ENCODE measurements around the gene CHST15.
A peak's percentile ranks its signal among the peaks of the same experiment; 100 is the strongest.

Gene CHST15

GRCh38 chr10:123970927-123971286 is 122.5 kb downstream of the CHST15 start:
- no peak overlapping the region for H3K4me3 Mint-ChIP-seq
- H3K27me3 Mint-ChIP-seq (ENCODE audit: low read depth, poor library complexity), result peaks cover 89% of the 10 kb centered on the region
- H3K4me1 Mint-ChIP-seq, result peaks cover 9% of the 10 kb centered on the region
- H3K27ac Mint-ChIP-seq, result no peak overlapping the region
- no peak for DNase-seq
- no peaks in the 10 kb centered on the region for H3K36me3 Mint-ChIP-seq (ENCODE audit: low read depth)
- no peak for TF ChIP-seq CTCF (IDR thresholded peaks at IDR 0.05)
- H3K9me3 Mint-ChIP-seq, result peaks cover 16% of the 10 kb centered on the region

DNA sequence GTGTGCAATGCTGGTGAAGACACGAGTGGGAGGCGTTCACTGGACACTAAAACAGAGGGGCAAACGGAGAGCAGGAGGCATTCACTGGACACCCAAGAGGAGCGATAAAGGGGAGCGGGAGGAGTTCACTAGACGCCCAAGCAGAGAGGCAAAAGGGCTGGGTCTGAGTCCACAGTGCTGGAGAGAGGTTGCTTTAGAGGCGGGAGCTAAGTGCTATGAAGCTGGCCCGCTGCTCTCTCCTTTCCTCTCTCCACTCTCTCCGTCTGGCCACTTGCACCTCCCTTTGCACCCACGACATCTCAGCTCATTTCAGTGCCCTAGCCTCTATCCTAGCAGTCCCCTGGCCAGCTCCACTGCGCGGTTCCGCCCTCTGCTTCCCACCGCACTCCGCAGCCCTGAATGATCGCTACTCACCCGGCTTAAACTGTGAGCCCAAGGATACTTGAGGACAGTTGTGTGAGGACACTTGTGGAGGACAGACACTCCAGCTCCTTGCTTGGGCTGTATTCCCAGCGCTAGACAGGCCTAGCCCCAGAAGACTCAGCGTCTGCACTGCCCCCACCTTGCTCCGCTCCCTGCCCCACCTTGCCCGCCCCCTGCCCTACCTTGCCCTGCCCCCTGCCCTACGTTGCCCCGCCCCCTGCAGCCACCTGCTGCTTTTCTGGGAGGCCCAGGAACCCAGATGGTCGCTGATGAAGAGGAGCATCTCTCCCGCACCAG is 123.0 kb downstream of the CHST15 start:
- Mint-ChIP-seq H3K36me3 (ENCODE audit: low read depth) (no peaks in the 10 kb centered on the region), H3K4me1 (peaks cover 9% of the 10 kb centered on the region), H3K27ac (no peak overlapping the region), H3K4me3 (no peak overlapping the region), H3K9me3 (peaks cover 16% of the 10 kb centered on the region), H3K27me3 (ENCODE audit: low read depth, poor library complexity) (peaks cover 89% of the 10 kb centered on the region)
- peak; percentile 24 for DNase-seq
- TF ChIP-seq CTCF (IDR thresholded peaks at IDR 0.05), result no peak

DNA sequence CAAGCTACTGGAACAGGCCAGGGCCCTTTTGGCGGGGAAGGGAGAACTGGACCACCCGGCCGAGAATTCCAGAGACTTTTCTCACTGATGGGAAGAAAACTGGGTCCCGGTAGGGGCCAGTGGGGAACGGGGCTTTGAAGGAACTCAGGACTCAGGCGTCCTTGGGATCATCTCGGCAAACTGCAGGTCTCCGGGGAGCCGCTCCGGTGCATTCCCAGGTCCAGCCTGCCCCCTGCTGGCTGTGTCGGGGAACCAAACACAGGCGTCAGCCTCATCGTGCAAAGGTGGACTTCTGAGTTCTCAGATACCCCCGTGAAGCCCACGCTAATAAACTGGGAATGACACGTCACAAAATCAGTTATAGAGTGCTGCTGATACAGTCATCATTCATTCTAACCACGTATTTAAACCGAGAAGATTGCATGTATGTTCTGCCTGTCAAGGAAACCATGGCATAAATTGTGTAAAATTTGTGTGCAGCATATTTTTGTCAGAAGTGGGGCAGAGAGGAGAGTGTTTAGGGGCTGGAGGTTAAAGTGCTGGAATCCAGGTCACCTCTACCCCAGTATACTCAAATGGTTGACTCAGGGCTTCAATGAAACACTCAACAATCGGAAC is 125.7 kb downstream of the CHST15 start:
- DNase-seq, result peak; percentile 90
- Mint-ChIP-seq H3K4me1 (peaks cover 16% of the 10 kb centered on the region), H3K9me3 (no peaks in the 10 kb centered on the region), H3K36me3 (ENCODE audit: low read depth) (no peaks in the 10 kb centered on the region), H3K27ac (no peak overlapping the region), H3K27me3 (ENCODE audit: low read depth, poor library complexity) (peaks cover 77% of the 10 kb centered on the region), H3K4me3 (no peak overlapping the region)
- TF ChIP-seq CTCF (IDR thresholded peaks at IDR 0.05), result peak; percentile 96

DNA sequence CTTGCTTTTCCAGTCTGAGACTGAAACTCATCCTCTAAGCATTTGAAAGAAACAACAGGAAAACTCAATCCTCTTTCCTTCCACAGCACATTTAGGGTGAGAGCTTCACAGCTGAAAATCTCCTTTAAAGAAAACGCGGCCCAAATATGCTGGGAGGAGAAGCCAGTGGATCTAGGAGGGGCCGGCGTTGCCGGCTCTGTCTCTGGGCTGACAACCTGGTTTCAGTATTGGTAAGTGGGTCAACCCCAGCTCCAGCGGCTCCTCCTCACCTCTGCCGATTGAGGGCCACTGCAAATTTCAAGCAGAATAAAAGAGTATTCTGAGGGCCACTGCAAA is 126.5 kb downstream of the CHST15 start:
- H3K27me3 Mint-ChIP-seq (ENCODE audit: low read depth, poor library complexity), result peaks cover 76% of the 10 kb centered on the region
- H3K9me3 Mint-ChIP-seq, result peaks cover under 1% of the 10 kb centered on the region
- TF ChIP-seq CTCF (IDR thresholded peaks at IDR 0.05), result no peak
- H3K36me3 Mint-ChIP-seq (ENCODE audit: low read depth), result no peaks in the 10 kb centered on the region
- H3K4me1 Mint-ChIP-seq, result peaks cover 16% of the 10 kb centered on the region
- no peak for DNase-seq
- H3K27ac Mint-ChIP-seq, result no peak overlapping the region
- no peak overlapping the region for H3K4me3 Mint-ChIP-seq

DNA sequence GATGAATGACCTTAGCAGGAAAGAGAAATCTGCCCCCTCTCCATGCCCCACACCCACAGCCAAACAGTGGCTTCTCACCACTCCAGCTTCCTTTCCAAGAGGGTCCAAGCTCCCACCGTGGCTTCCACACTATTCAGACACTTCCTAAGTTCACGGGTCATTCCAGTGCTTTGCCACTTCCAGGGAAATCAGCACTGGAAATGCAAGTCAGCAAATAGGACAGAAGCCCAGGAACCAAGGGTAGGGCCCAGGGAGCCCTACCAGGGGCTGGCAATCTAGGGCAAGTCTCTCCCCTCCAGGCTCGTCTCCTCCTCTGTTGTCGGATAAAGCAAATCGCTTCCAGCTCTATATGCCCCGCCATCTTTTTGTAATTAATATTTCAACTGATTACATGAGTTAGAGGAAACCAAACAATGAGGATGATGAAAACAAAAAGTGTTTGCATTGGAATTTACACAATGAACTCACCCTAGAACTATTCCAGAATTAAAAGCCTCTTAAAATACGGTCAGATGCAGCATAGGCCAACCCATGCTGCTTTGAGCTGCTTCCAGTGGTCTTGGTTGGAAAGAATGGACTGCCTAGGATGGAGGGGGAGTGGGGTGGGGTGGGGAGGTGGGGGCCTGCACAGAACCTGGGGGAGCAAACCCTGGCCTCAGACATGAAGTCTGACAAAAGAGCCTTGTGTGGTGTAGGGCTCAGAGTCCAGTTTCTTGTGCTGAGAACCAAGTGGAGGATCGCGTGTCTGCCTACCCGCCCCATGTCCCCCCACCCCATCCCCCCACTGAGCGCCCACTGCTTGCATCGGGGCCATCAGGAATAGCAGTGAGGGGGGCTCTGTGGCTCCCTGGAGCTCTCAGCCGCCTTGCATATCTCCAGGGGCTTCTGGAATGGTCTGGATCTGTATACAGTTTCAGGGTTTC is 127.2 kb downstream of the CHST15 start:
- Mint-ChIP-seq H3K9me3 (peaks cover 3% of the 10 kb centered on the region), H3K4me3 (no peak overlapping the region), H3K36me3 (ENCODE audit: low read depth) (no peaks in the 10 kb centered on the region), H3K27ac (no peak overlapping the region), H3K4me1 (peaks cover 13% of the 10 kb centered on the region), H3K27me3 (ENCODE audit: low read depth, poor library complexity) (peaks cover 73% of the 10 kb centered on the region)
- TF ChIP-seq CTCF (IDR thresholded peaks at IDR 0.05), result no peak
- DNase-seq, result no peak

Data from nephron progenitor cell (in vitro differentiated cells).